ENCODE results near the gene RAD23B.

RAD23B gene

DNA sequence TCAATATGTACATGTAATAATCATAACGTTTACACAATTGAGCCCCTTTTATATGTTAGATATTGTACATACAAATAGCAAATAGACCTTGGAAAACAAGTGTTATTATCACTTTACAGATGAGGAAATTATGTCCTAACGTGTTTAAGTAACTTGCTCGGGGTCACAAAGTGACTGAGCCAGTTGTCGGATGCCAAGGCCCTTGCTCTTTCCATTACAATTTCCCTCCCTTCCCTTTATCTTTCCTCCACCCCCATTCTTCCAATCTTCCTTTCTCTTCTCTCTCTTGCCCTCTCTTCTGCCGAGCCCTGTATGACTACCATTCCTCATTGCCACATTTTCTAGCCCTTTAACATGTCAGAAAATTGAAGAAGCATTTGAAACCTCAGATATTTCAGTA lies 34.4 kb upstream of the RAD23B start (continued):
- TF ChIP-seq, protein P1, sequence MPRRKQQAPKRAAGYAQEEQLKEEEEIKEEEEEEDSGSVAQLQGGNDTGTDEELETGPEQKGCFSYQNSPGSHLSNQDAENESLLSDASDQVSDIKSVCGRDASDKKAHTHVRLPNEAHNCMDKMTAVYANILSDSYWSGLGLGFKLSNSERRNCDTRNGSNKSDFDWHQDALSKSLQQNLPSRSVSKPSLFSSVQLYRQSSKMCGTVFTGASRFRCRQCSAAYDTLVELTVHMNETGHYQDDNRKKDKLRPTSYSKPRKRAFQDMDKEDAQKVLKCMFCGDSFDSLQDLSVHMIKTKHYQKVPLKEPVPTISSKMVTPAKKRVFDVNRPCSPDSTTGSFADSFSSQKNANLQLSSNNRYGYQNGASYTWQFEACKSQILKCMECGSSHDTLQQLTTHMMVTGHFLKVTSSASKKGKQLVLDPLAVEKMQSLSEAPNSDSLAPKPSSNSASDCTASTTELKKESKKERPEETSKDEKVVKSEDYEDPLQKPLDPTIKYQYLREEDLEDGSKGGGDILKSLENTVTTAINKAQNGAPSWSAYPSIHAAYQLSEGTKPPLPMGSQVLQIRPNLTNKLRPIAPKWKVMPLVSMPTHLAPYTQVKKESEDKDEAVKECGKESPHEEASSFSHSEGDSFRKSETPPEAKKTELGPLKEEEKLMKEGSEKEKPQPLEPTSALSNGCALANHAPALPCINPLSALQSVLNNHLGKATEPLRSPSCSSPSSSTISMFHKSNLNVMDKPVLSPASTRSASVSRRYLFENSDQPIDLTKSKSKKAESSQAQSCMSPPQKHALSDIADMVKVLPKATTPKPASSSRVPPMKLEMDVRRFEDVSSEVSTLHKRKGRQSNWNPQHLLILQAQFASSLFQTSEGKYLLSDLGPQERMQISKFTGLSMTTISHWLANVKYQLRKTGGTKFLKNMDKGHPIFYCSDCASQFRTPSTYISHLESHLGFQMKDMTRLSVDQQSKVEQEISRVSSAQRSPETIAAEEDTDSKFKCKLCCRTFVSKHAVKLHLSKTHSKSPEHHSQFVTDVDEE (CRISPR knock-in tag; IDR thresholded peaks at IDR 0.05) = no peak
- TF ChIP-seq ESRRG (CRISPR knock-in tag; IDR thresholded peaks at IDR 0.05) (no peak), RARB (CRISPR knock-in tag; IDR thresholded peaks at IDR 0.05) (no peak), ZC3H10 (CRISPR knock-in tag; IDR thresholded peaks at IDR 0.05) (no peak), ZFP30 (CRISPR knock-in tag; IDR thresholded peaks at IDR 0.05) (no peak), TOX (CRISPR knock-in tag; IDR thresholded peaks at IDR 0.05; ENCODE audit: borderline replicate concordance) (no peak), PPARA (CRISPR knock-in tag; IDR thresholded peaks at IDR 0.05; ENCODE audit: borderline replicate concordance) (no peak), ZNF8 (CRISPR knock-in tag; IDR thresholded peaks at IDR 0.05) (no peak)
- TF ChIP-seq, protein P2, sequence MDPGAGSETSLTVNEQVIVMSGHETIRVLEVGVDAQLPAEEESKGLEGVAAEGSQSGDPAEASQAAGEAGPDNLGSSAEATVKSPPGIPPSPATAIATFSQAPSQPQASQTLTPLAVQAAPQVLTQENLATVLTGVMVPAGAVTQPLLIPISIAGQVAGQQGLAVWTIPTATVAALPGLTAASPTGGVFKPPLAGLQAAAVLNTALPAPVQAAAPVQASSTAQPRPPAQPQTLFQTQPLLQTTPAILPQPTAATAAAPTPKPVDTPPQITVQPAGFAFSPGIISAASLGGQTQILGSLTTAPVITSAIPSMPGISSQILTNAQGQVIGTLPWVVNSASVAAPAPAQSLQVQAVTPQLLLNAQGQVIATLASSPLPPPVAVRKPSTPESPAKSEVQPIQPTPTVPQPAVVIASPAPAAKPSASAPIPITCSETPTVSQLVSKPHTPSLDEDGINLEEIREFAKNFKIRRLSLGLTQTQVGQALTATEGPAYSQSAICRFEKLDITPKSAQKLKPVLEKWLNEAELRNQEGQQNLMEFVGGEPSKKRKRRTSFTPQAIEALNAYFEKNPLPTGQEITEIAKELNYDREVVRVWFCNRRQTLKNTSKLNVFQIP (CRISPR knock-in tag; IDR thresholded peaks at IDR 0.05; ENCODE audit: borderline replicate concordance, low read depth) = no peak

DNA sequence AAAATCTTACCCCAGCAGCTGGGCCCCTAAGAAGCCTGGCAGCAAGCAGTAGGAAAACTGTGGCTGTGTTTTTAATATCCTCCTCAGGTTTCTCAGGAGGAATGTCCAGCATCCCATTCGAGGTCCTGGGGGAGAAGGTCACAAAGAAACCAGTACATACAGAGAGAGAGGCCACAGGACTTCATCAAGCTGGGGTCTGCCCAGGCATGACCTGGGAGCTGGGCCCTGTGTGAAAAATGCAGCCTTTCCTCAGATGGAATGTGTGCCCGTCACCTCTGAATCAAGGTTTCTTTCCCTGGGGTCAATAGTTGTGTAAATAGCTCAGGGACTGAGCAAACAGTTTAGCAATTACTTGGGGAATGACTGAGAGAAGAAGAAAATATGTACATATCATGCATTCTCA lies 33.9 kb upstream of the RAD23B start:
- TF ChIP-seq, protein P1 (CRISPR knock-in tag; IDR thresholded peaks at IDR 0.05) = no peak
- TF ChIP-seq, protein P3, sequence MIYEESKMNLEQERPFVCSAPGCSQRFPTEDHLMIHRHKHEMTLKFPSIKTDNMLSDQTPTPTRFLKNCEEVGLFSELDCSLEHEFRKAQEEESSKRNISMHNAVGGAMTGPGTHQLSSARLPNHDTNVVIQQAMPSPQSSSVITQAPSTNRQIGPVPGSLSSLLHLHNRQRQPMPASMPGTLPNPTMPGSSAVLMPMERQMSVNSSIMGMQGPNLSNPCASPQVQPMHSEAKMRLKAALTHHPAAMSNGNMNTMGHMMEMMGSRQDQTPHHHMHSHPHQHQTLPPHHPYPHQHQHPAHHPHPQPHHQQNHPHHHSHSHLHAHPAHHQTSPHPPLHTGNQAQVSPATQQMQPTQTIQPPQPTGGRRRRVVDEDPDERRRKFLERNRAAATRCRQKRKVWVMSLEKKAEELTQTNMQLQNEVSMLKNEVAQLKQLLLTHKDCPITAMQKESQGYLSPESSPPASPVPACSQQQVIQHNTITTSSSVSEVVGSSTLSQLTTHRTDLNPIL (CRISPR knock-in tag; IDR thresholded peaks at IDR 0.05; ENCODE audit: low read depth) = no peak
- peak; percentile 14; the same call in 2 of the 3 replicates for ATAC-seq

DNA sequence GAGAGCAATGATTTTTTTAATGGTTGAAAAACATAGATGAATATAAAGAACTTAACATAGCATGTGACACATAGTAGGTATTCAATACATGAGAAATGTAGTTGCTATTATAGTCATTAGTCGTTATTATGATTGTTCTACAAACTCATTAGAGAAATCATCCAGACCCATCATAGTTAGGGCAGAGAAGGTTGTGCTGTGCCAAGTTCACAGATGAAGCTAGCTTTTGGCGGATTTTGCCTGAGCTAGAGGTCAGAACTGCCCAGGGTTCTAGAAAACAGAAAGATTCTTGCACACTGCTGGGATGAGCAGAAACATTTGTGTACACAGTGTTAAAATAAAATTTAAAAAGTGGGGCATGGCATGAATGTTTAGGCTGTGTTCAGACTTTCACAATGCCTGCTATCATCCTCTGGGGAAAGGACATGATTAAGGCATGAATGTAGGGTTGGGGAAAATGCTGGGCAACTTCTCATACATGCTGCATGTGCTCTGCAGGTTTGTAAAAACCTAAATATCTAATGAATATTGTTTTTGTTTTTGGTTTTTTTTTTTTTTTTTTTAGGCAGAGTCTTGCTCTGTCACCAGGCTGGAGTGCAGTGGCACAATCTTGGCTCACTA lies 33.3 kb upstream of the RAD23B start:
- TF ChIP-seq ISL1 (CRISPR knock-in tag; IDR thresholded peaks at IDR 0.05) = no peak
- TF ChIP-seq OSR1 (CRISPR knock-in tag; IDR thresholded peaks at IDR 0.05) = no peak
- no peak for TF ChIP-seq TOX (CRISPR knock-in tag; IDR thresholded peaks at IDR 0.05; ENCODE audit: borderline replicate concordance)
- no peak for TF ChIP-seq PPARA (CRISPR knock-in tag; IDR thresholded peaks at IDR 0.05; ENCODE audit: borderline replicate concordance)
- TF ChIP-seq ZNF8 (CRISPR knock-in tag; IDR thresholded peaks at IDR 0.05) = no peak
- no peak for TF ChIP-seq GLIS3 (CRISPR knock-in tag; IDR thresholded peaks at IDR 0.05)
- TF ChIP-seq, protein P4, sequence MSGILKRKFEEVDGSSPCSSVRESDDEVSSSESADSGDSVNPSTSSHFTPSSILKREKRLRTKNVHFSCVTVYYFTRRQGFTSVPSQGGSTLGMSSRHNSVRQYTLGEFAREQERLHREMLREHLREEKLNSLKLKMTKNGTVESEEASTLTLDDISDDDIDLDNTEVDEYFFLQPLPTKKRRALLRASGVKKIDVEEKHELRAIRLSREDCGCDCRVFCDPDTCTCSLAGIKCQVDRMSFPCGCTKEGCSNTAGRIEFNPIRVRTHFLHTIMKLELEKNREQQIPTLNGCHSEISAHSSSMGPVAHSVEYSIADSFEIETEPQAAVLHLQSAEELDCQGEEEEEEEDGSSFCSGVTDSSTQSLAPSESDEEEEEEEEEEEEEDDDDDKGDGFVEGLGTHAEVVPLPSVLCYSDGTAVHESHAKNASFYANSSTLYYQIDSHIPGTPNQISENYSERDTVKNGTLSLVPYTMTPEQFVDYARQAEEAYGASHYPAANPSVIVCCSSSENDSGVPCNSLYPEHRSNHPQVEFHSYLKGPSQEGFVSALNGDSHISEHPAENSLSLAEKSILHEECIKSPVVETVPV (CRISPR knock-in tag; IDR thresholded peaks at IDR 0.05) = no peak
- TF ChIP-seq ARNTL (CRISPR knock-in tag; IDR thresholded peaks at IDR 0.05; ENCODE audit: borderline replicate concordance, low read depth) = no peak
- TF ChIP-seq, protein P1 (CRISPR knock-in tag; IDR thresholded peaks at IDR 0.05) = no peak
- no peak for TF ChIP-seq BACH2 (CRISPR knock-in tag; IDR thresholded peaks at IDR 0.05; ENCODE audit: borderline replicate concordance)
- TF ChIP-seq, protein P5, sequence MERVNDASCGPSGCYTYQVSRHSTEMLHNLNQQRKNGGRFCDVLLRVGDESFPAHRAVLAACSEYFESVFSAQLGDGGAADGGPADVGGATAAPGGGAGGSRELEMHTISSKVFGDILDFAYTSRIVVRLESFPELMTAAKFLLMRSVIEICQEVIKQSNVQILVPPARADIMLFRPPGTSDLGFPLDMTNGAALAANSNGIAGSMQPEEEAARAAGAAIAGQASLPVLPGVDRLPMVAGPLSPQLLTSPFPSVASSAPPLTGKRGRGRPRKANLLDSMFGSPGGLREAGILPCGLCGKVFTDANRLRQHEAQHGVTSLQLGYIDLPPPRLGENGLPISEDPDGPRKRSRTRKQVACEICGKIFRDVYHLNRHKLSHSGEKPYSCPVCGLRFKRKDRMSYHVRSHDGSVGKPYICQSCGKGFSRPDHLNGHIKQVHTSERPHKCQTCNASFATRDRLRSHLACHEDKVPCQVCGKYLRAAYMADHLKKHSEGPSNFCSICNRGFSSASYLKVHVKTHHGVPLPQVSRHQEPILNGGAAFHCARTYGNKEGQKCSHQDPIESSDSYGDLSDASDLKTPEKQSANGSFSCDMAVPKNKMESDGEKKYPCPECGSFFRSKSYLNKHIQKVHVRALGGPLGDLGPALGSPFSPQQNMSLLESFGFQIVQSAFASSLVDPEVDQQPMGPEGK (CRISPR knock-in tag; IDR thresholded peaks at IDR 0.05; ENCODE audit: borderline replicate concordance) = no peak
- no peak for TF ChIP-seq ZC3H10 (CRISPR knock-in tag; IDR thresholded peaks at IDR 0.05)
- TF ChIP-seq SNAI2 (CRISPR knock-in tag; IDR thresholded peaks at IDR 0.05) = no peak
- TF ChIP-seq ZNF565 (CRISPR knock-in tag; conservative IDR thresholded peaks at IDR 0.05; ENCODE audit: low read depth) = no peak
- TF ChIP-seq ZFP30 (CRISPR knock-in tag; IDR thresholded peaks at IDR 0.05) = no peak
- TF ChIP-seq, protein P3 (CRISPR knock-in tag; IDR thresholded peaks at IDR 0.05; ENCODE audit: low read depth) = no peak
- TF ChIP-seq ZFP3 (CRISPR knock-in tag; IDR thresholded peaks at IDR 0.05) = no peak
- TF ChIP-seq ESRRG (CRISPR knock-in tag; IDR thresholded peaks at IDR 0.05) = no peak
- no peak for ATAC-seq
